HepG2 (cell line): ENCODE data around the gene HMX1. TPM values are rescaled to one million over a fixed set of nuclear protein-coding genes. Genes with fewer than 3 reads are reported as not detected.

Experiments used
- ATF1 ChIP-seq: IDR thresholded peaks from 2 replicates; pipeline ENCODE4 v1.6.1; 2016; ENCODE audit warnings: mild to moderate bottlenecking, control low read depth
- E2F5 ChIP-seq: sonication (generic); formaldehyde crosslinking; conservative IDR thresholded peaks from 2 replicates; pipeline ENCODE4 v1.4.0; 2020; ENCODE audit warnings: missing genetic modification reagents
- FOXP4 ChIP-seq: sonication (generic); formaldehyde crosslinking; IDR thresholded peaks from 2 replicates; pipeline ENCODE4 v1.4.0; 2020; ENCODE audit warnings: missing genetic modification reagents
- GZF1 ChIP-seq: sonication (generic); formaldehyde crosslinking; IDR thresholded peaks from 2 replicates; pipeline ENCODE4 v1.5.1; 2020; ENCODE audit warnings: mild to moderate bottlenecking, missing genetic modification reagents
- KLF13 ChIP-seq: sonication (generic); formaldehyde crosslinking; IDR thresholded peaks from 2 replicates; pipeline ENCODE4 v1.4.0; 2020; ENCODE audit warnings: mild to moderate bottlenecking, missing genetic modification reagents
- MLX ChIP-seq: IDR thresholded peaks from 2 replicates; pipeline ENCODE4 v1.6.1; 2016
- PCBP1 ChIP-seq: fragments of 200-400 bp; formaldehyde crosslinking; IDR thresholded peaks from 2 replicates; pipeline ENCODE4 v1.6.1; 2017; ENCODE audit warnings: mild to moderate bottlenecking, low read depth, low read length, borderline replicate concordance
- PHB2 ChIP-seq: fragments of 450-650 bp; IDR thresholded peaks from 2 replicates; pipeline ENCODE4 v1.6.1; 2018; ENCODE audit not compliant: partially characterized antibody
- REPIN1 ChIP-seq: sonication (generic); formaldehyde crosslinking; IDR thresholded peaks from 2 replicates; pipeline ENCODE4 v1.8.0; 2022; ENCODE audit warnings: missing genetic modification reagents, low read depth, mild to moderate bottlenecking, borderline replicate concordance
- SATB2 ChIP-seq: sonication (generic); formaldehyde crosslinking; IDR thresholded peaks from 2 replicates; pipeline ENCODE4 v1.5.0; 2020; ENCODE audit warnings: missing genetic modification reagents
- SRSF4 ChIP-seq: fragments of 200-400 bp; formaldehyde crosslinking; IDR thresholded peaks from one replicate; pipeline ENCODE4 v1.6.1; 2018; ENCODE audit warnings: mild to moderate bottlenecking, low read depth, low read length, moderate library complexity; ENCODE audit not compliant: poor library complexity, severe bottlenecking
- TFE3 ChIP-seq: IDR thresholded peaks from 2 replicates; pipeline ENCODE4 v1.6.1; 2016
- ZFAT ChIP-seq: sonication (generic); formaldehyde crosslinking; conservative IDR thresholded peaks from 2 replicates; pipeline ENCODE4 v1.8.1; 2023; ENCODE audit warnings: missing genetic modification reagents, inconsistent platforms
- ZFX ChIP-seq: sonication (generic); formaldehyde crosslinking; IDR thresholded peaks from 2 replicates; pipeline ENCODE4 v1.4.0; 2020; ENCODE audit warnings: mild to moderate bottlenecking, low read depth, missing genetic modification reagents, moderate library complexity
- ZNF383 ChIP-seq: sonication (generic); formaldehyde crosslinking; IDR thresholded peaks from 2 replicates; pipeline ENCODE4 v1.4.0; 2020; ENCODE audit warnings: missing genetic modification reagents, mild to moderate bottlenecking, borderline replicate concordance
- ZNF710 ChIP-seq: sonication (generic); formaldehyde crosslinking; IDR thresholded peaks from 2 replicates; pipeline ENCODE4 v1.5.0; 2020; ENCODE audit warnings: mild to moderate bottlenecking, missing genetic modification reagents, borderline replicate concordance
- ZNF737 ChIP-seq: sonication (generic); formaldehyde crosslinking; IDR thresholded peaks from 2 replicates; pipeline ENCODE4 v1.5.0; 2020; ENCODE audit warnings: missing genetic modification reagents, mild to moderate bottlenecking, borderline replicate concordance
- ZNF891 ChIP-seq: sonication (generic); formaldehyde crosslinking; IDR thresholded peaks from 2 replicates; pipeline ENCODE4 v1.5.0; 2020; ENCODE audit warnings: mild to moderate bottlenecking, missing genetic modification reagents
- ZSCAN25 ChIP-seq: sonication (generic); formaldehyde crosslinking; IDR thresholded peaks from 2 replicates; pipeline ENCODE4 v1.8.0; 2022; ENCODE audit warnings: mild to moderate bottlenecking, missing genetic modification reagents
- ZSCAN29 ChIP-seq: sonication (generic); formaldehyde crosslinking; conservative IDR thresholded peaks from 2 replicates; pipeline ENCODE4 v1.4.0; 2020; ENCODE audit warnings: mild to moderate bottlenecking, missing genetic modification reagents
- polyA plus RNA-seq, 8 experiments: library from polyadenylated mRNA; depleted of rRNA in 3 of 8; stranded (reverse) in 7 of 8; unstranded in 1 of 8; fragments of >200 nt; fragmentation: Illumina TruSeq in 4 of 8; extraction: Trizol in 4 of 8; gene quantifications; 2 replicates each; pipeline versions ENCODE4 v1.2.1 to v1.2.3, GENCODE V29; 2011 to 2016; ENCODE audit warnings: low read depth in 4 of 8, missing spikeins in 1 of 8, mixed read lengths in 1 of 8; ENCODE audit not compliant: insufficient read depth in 1 of 8
- total RNA-seq, 5 experiments: library from RNA; depleted of rRNA; stranded (reverse); fragments of >200 nt; fragmentation: Illumina TruSeq; extraction: Trizol; gene quantifications; 2 replicates each; pipeline ENCODE4 v1.2.3, GENCODE V29; 2016; ENCODE audit warnings: low read depth in 1 of 5

HMX1 gene
- total and polyA plus RNA-seq, 2 of the 13 experiments (the other 11 are each of a cell fraction or from before 2014, with no cell fraction given), result not detected

- TF ChIP-seq PHB2 (no peak), SRSF4 (no peak), FOXP4 (CRISPR knock-in tag) (no peak), ZFX (CRISPR knock-in tag) (no peak), PCBP1 (no peak), KLF13 (CRISPR knock-in tag) (no peak), ZNF710 (CRISPR knock-in tag) (no peak), ZNF383 (CRISPR knock-in tag) (no peak), ZFAT (CRISPR knock-in tag) (no peak), REPIN1 (CRISPR knock-in tag) (no peak), SATB2 (CRISPR knock-in tag) (no peak), E2F5 (CRISPR knock-in tag) (no peak), ZSCAN25 (no peak), GZF1 (no peak), ATF1 (CRISPR knock-in tag) (no peak), ZNF737 (CRISPR knock-in tag) (no peak), ZNF891 (0 out of 2 replicates have a peak, but pooled peaks have one; percentile 33), MLX (no peak), ZSCAN29 (CRISPR knock-in tag) (no peak), TFE3 (no peak)
These were observed 46.5 kb upstream of the HMX1 start (continued) for GRCh38 chr4:8917868-8918783.
